HT-29 (cell line): Measurements from ENCODE around the gene STAM2. TPM values are rescaled to one million over a fixed set of nuclear protein-coding genes. Genes with fewer than 3 reads are reported as not detected.

Experiments
- DNase-seq: peaks from one replicate; pipeline ENCODE4 v3.0.0-alpha.2; 2015; ENCODE audit warnings: low spot score
- small RNA-seq: library from RNA; depleted of rRNA; stranded (forward); fragments of <200 nt; gene quantifications from one replicate; pipeline ENCODE3, GENCODE V24; 2014
- total RNA-seq: library from RNA; depleted of rRNA; stranded (reverse); fragments of >200 nt; shearing (Covaris generic); gene quantifications from 2 replicates; pipeline ENCODE4 v1.2.3, GENCODE V29; 2014; rRNA removed

STAM2 gene
- total RNA-seq, 1 experiment from 2014 or later = 9.0 TPM

DNA sequence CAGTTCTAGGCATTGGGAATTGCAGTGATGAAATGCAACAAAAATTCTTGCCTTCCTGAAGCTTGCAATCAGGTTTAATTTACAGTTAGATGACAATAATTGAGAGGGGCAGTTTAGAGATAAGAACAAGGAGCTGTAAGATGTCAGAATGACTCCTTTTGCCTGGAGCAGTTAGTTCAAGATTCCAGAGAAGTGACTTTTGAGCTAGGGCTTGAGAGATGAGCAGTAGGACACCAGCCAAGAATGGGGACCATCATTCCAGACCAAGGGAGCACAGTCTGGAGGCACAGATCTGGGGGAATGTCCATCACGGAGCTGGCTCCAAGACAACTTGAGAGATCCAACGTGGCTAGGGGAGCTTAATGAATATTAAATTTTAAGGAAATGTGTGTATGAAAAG lies 103.6 kb downstream of the STAM2 start:
- no peak for DNase-seq

DNA sequence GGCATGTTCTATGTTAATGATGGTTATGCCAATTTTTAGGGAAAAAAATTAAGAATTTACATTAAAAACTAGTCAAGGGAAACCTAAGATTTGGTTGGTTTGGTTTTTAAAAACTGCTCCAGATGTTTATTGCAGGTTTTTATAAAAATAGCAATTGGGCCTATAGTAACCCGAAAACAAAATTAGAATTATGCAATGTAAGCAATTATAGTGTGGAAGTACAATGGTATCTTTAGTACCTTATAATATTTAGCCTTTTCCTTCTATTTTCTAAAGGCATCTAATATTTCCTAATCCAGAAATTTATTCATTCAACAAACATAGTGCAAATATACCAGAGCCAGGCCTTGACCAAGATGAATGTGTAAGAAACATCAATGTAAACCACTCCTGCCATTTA lies 104.0 kb downstream of the STAM2 start:
- no peak for DNase-seq

DNA sequence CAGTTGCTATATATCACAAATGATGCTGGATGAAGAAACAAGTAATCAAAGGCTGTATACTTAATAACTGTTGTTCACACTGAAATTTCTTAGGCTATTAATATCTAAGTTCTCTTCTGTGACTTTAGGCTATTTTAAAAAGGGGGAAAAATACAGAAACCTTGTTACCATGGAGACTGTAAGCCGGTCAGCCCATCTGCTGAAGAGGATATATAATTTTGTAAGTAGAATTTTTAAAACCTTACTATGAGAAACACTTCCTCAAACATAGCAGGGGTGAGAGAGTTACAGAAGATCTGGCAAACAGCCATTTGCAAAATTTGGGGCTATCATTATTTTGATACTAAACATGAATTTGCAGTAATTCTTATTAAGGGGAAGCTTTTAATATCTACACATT lies 104.5 kb downstream of the STAM2 start:
- no peak for DNase-seq

DNA sequence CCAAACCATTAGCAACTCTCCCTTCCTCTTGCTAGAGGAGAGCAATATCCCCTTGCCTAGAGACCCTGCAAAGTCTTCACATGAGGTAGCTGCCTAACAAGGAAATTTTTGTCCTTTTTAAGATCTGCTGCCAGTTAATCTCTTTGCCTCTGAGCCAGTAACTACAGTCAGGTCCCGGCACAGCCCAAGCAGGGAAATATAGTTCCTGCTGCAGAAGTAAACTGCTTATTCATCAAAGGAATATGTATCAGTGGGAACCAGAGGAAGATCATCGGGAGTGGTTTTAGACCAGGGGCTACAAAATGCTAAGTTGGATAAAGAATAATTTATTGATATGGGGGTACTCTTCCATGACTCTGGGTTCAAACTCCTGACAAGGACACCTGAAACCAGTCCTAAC lies 107.3 kb downstream of the STAM2 start:
- no peak for DNase-seq

DNA sequence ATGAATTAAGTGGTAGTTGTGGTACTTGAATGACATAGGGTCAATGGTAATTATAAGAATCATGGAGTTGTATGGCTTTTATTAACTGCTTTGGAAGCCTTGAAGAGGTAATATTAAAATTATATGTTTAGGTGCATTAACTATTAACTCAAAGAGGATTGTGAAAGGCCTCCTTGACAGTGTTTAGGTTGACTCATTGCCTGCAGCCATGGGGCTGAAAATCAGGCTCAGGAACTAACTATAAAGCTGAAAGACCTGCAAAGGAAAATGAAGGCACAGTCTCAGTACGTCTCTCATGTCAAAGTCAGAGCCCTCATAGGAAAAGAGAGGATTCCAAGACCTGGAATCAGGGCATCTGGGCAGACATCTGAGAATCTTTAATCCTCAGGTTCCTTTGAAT lies 107.7 kb downstream of the STAM2 start:
- DNase-seq = no peak

Small RNAs within 50 kb of the gene (small RNA-seq; reads per million reads assigned to genes)
- not detected for gene RPL30P2

Other genes starting within 250 kb of the STAM2 start
- 0.13 and 0.26 TPM in 2 replicates for gene CACNB4, start 76.7 kb downstream of the STAM2 start, total RNA-seq
- gene FMNL2, start 159.4 kb upstream of the STAM2 start, total RNA-seq = 1.7 and 1.9 TPM in 2 replicates